ENCODE measurements around the gene RRBP1.

DNA sequence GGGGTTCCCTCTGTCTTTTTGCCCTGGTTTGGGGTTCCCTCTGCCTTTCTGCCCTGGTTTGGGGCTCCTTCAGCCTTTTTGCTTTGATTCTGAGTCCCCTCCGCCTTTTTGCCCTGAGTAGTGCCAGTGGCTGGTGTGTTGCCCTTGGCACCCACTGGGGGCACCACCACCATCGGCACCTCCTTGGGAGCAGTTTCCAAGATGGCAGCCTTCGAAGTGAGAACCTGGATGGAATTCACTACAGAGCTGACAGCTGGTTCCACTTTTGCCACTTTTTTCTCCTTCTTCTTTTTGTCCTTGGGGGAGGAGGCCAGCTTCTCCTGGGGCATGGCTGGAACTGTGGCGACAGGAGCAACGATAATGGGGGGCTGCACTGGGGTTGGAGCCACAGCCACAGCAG lies 22.2 kb downstream of the RRBP1 start:
- TF ChIP-seq, protein P1, sequence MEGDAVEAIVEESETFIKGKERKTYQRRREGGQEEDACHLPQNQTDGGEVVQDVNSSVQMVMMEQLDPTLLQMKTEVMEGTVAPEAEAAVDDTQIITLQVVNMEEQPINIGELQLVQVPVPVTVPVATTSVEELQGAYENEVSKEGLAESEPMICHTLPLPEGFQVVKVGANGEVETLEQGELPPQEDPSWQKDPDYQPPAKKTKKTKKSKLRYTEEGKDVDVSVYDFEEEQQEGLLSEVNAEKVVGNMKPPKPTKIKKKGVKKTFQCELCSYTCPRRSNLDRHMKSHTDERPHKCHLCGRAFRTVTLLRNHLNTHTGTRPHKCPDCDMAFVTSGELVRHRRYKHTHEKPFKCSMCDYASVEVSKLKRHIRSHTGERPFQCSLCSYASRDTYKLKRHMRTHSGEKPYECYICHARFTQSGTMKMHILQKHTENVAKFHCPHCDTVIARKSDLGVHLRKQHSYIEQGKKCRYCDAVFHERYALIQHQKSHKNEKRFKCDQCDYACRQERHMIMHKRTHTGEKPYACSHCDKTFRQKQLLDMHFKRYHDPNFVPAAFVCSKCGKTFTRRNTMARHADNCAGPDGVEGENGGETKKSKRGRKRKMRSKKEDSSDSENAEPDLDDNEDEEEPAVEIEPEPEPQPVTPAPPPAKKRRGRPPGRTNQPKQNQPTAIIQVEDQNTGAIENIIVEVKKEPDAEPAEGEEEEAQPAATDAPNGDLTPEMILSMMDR (IDR thresholded peaks at IDR 0.05), result no peak
- no peak for TF ChIP-seq POLR2A (IDR thresholded peaks at IDR 0.05)
